HepG2 (cell line): ENCODE results near the gene SERPINA9. TPM values are rescaled to one million over a fixed set of nuclear protein-coding genes. Genes with fewer than 3 reads are reported as not detected.

Experiments
- ATAD3A ChIP-seq: sonication (generic); formaldehyde crosslinking; IDR thresholded peaks from 2 replicates; pipeline ENCODE4 v1.4.0; 2020; ENCODE audit warnings: missing genetic modification reagents
- CBX5 ChIP-seq: sonication (generic); formaldehyde crosslinking; IDR thresholded peaks from 2 replicates; pipeline ENCODE4 v1.4.0; 2020; ENCODE audit warnings: missing genetic modification reagents, borderline replicate concordance
- GABPA ChIP-seq, 2 experiments: IDR thresholded peaks; 2 replicates each; pipeline ENCODE4 v1.6.1; 2011 to 2016; ENCODE audit warnings: low read depth in 2 of 2, low read length in 1 of 2, missing biosample characterization in 1 of 2, missing genetic modification characterization in 1 of 2
- IRX3 ChIP-seq: sonication (generic); formaldehyde crosslinking; IDR thresholded peaks from 2 replicates; pipeline ENCODE4 v1.8.1; 2023; ENCODE audit warnings: mild to moderate bottlenecking, low read depth, missing genetic modification reagents, borderline replicate concordance
- KLF16 ChIP-seq, 2 experiments: sonication (generic) in 1 of 2; formaldehyde crosslinking in 1 of 2; IDR thresholded peaks; 2 replicates each; pipeline versions ENCODE4 v1.6.1 to v1.8.0; 2016 to 2023; ENCODE audit warnings: missing genetic modification reagents in 2 of 2, missing compliant biosample characterization in 1 of 2
- NFATC3 ChIP-seq: sonication (generic); formaldehyde crosslinking; IDR thresholded peaks from 2 replicates; pipeline ENCODE4 v1.5.1; 2020; ENCODE audit warnings: mild to moderate bottlenecking, missing genetic modification reagents
- PHF21A ChIP-seq: sonication (generic); formaldehyde crosslinking; IDR thresholded peaks from 2 replicates; pipeline ENCODE4 v1.5.0; 2020; ENCODE audit warnings: mild to moderate bottlenecking, missing genetic modification reagents
- RAD21 ChIP-seq: fragments of 450-650 bp; formaldehyde crosslinking; IDR thresholded peaks from 2 replicates; pipeline ENCODE4 v1.5.0; 2020; ENCODE audit warnings: mild to moderate bottlenecking
- SIN3B ChIP-seq: fragments of 150-350 bp; IDR thresholded peaks from 2 replicates; pipeline ENCODE4 v1.6.1; 2014; ENCODE audit warnings: low read length
- XBP1 ChIP-seq: sonication (generic); formaldehyde crosslinking; IDR thresholded peaks from 2 replicates; pipeline ENCODE4 v1.5.0; 2020; ENCODE audit warnings: missing genetic modification reagents
- ZKSCAN1 ChIP-seq: fragments of 150-350 bp; IDR thresholded peaks from 2 replicates; pipeline ENCODE4 v1.6.1; 2014; ENCODE audit warnings: low read length
- ZMYM4 ChIP-seq: sonication (generic); formaldehyde crosslinking; IDR thresholded peaks from 2 replicates; pipeline ENCODE4 v1.8.1; 2023; ENCODE audit warnings: mild to moderate bottlenecking, missing genetic modification reagents
- ZNF224 ChIP-seq: sonication (generic); formaldehyde crosslinking; IDR thresholded peaks from 2 replicates; pipeline ENCODE4 v1.5.0; 2020; ENCODE audit warnings: mild to moderate bottlenecking, missing genetic modification reagents
- ZNF44 ChIP-seq: sonication (generic); formaldehyde crosslinking; IDR thresholded peaks from 2 replicates; pipeline ENCODE4 v1.5.1; 2020; ENCODE audit warnings: mild to moderate bottlenecking, missing genetic modification reagents
- polyA plus RNA-seq, 8 experiments: library from polyadenylated mRNA; depleted of rRNA in 3 of 8; stranded (reverse) in 7 of 8; unstranded in 1 of 8; fragments of >200 nt; fragmentation: Illumina TruSeq in 4 of 8; extraction: Trizol in 4 of 8; gene quantifications; 2 replicates each; pipeline versions ENCODE4 v1.2.1 to v1.2.3, GENCODE V29; 2011 to 2016; ENCODE audit warnings: low read depth in 4 of 8, missing spikeins in 1 of 8, mixed read lengths in 1 of 8; ENCODE audit not compliant: insufficient read depth in 1 of 8
- total RNA-seq, 5 experiments: library from RNA; depleted of rRNA; stranded (reverse); fragments of >200 nt; fragmentation: Illumina TruSeq; extraction: Trizol; gene quantifications; 2 replicates each; pipeline ENCODE4 v1.2.3, GENCODE V29; 2016; ENCODE audit warnings: low read depth in 1 of 5
- TF ChIP-seq, protein P1 (sequence below): sonication (generic); formaldehyde crosslinking; IDR thresholded peaks from 2 replicates; pipeline ENCODE4 v1.4.0; 2020; ENCODE audit warnings: mild to moderate bottlenecking, missing genetic modification reagents
- TF ChIP-seq, protein P2 (sequence below): sonication (generic); formaldehyde crosslinking; IDR thresholded peaks from 2 replicates; pipeline ENCODE4 v1.5.0; 2020; ENCODE audit warnings: mild to moderate bottlenecking, low read depth, missing genetic modification reagents, borderline replicate concordance
- TF ChIP-seq, protein P3 (sequence below): sonication (generic); formaldehyde crosslinking; IDR thresholded peaks from 2 replicates; pipeline ENCODE4 v1.8.0; 2022; ENCODE audit warnings: missing genetic modification reagents, mild to moderate bottlenecking, moderate library complexity, borderline replicate concordance
- TF ChIP-seq, protein P4 (sequence below): IDR thresholded peaks from 2 replicates; pipeline ENCODE4 v1.4.0; 2020; ENCODE audit warnings: mild to moderate bottlenecking, missing genetic modification reagents
- TF ChIP-seq, protein P5 (sequence below): sonication (generic); formaldehyde crosslinking; conservative IDR thresholded peaks from 2 replicates; pipeline ENCODE4 v1.4.0; 2020; ENCODE audit warnings: missing genetic modification reagents

The SERPINA9 gene
- total and polyA plus RNA-seq, 2 of the 13 experiments (the other 11 are each of a cell fraction or from before 2014, with no cell fraction given) = 0.21 TPM; not detected in 1

DNA sequence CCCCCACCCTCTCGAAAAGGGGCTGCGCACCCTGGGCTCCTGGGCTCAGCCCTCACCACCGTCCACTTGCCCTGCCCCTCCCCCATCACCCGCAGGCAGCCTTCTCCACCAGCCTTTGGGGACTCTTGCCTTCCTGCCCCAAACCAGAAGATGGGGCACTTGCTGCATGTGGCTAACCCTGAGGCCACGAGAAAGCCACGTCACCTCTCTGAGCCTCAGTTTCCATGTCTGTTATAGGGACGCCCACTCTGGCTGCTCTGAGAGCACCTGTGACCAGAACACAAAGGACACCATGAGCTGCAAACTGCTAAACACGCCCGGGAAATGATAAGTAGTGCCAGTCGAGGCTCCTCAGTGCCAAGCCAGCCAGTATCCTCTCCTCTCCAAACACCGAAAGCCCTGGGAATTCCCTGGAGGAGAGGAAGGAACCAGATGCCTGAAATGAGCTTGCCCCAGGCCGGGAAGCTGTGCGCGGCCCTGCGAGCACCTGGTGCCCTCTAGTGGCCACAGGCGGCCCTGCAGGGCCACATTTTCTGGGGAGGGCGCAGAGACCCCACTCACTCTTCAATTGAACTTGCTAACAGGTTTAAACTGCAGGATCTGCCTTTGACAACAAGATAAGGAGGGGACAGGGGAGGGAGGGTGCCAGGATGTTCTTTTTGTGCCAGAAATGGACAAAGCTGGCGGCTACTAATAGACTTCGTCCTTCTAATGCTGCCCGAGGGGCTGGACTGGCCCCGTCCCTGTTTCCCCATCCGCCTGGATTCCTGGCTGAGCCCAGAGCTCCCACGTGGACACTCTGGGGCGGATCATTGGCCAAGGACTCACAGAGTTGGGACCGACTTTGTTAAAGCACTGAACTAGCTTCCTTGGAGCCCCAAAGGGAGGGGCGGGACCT lies 10.2 kb upstream of the SERPINA9 start (continued):
- TF ChIP-seq, protein P1, sequence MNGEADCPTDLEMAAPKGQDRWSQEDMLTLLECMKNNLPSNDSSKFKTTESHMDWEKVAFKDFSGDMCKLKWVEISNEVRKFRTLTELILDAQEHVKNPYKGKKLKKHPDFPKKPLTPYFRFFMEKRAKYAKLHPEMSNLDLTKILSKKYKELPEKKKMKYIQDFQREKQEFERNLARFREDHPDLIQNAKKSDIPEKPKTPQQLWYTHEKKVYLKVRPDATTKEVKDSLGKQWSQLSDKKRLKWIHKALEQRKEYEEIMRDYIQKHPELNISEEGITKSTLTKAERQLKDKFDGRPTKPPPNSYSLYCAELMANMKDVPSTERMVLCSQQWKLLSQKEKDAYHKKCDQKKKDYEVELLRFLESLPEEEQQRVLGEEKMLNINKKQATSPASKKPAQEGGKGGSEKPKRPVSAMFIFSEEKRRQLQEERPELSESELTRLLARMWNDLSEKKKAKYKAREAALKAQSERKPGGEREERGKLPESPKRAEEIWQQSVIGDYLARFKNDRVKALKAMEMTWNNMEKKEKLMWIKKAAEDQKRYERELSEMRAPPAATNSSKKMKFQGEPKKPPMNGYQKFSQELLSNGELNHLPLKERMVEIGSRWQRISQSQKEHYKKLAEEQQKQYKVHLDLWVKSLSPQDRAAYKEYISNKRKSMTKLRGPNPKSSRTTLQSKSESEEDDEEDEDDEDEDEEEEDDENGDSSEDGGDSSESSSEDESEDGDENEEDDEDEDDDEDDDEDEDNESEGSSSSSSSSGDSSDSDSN (CRISPR knock-in tag) = no peak
- 0 out of 2 replicates have a peak, but pooled peaks have one; percentile 22 for TF ChIP-seq ZMYM4 (CRISPR knock-in tag)
- TF ChIP-seq GABPA (IDR thresholded peaks at IDR 0.05; ENCODE audit: low read depth, low read length) = no peak
- TF ChIP-seq GABPA (CRISPR knock-in tag; IDR thresholded peaks at IDR 0.05; ENCODE audit: low read depth) = no peak
- no peak for TF ChIP-seq ZNF44
- TF ChIP-seq, protein P2, sequence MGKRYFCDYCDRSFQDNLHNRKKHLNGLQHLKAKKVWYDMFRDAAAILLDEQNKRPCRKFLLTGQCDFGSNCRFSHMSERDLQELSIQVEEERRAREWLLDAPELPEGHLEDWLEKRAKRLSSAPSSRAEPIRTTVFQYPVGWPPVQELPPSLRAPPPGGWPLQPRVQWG = no peak
- TF ChIP-seq CBX5 = no peak
- TF ChIP-seq IRX3 (CRISPR knock-in tag) = no peak
- TF ChIP-seq, protein P3, sequence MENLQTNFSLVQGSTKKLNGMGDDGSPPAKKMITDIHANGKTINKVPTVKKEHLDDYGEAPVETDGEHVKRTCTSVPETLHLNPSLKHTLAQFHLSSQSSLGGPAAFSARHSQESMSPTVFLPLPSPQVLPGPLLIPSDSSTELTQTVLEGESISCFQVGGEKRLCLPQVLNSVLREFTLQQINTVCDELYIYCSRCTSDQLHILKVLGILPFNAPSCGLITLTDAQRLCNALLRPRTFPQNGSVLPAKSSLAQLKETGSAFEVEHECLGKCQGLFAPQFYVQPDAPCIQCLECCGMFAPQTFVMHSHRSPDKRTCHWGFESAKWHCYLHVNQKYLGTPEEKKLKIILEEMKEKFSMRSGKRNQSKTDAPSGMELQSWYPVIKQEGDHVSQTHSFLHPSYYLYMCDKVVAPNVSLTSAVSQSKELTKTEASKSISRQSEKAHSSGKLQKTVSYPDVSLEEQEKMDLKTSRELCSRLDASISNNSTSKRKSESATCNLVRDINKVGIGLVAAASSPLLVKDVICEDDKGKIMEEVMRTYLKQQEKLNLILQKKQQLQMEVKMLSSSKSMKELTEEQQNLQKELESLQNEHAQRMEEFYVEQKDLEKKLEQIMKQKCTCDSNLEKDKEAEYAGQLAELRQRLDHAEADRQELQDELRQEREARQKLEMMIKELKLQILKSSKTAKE (CRISPR knock-in tag) = no peak
- TF ChIP-seq, protein P4, sequence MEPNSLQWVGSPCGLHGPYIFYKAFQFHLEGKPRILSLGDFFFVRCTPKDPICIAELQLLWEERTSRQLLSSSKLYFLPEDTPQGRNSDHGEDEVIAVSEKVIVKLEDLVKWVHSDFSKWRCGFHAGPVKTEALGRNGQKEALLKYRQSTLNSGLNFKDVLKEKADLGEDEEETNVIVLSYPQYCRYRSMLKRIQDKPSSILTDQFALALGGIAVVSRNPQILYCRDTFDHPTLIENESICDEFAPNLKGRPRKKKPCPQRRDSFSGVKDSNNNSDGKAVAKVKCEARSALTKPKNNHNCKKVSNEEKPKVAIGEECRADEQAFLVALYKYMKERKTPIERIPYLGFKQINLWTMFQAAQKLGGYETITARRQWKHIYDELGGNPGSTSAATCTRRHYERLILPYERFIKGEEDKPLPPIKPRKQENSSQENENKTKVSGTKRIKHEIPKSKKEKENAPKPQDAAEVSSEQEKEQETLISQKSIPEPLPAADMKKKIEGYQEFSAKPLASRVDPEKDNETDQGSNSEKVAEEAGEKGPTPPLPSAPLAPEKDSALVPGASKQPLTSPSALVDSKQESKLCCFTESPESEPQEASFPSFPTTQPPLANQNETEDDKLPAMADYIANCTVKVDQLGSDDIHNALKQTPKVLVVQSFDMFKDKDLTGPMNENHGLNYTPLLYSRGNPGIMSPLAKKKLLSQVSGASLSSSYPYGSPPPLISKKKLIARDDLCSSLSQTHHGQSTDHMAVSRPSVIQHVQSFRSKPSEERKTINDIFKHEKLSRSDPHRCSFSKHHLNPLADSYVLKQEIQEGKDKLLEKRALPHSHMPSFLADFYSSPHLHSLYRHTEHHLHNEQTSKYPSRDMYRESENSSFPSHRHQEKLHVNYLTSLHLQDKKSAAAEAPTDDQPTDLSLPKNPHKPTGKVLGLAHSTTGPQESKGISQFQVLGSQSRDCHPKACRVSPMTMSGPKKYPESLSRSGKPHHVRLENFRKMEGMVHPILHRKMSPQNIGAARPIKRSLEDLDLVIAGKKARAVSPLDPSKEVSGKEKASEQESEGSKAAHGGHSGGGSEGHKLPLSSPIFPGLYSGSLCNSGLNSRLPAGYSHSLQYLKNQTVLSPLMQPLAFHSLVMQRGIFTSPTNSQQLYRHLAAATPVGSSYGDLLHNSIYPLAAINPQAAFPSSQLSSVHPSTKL (CRISPR knock-in tag) = peak; percentile 21; the same call in 1 of the 2 replicates
- no peak for TF ChIP-seq PHF21A (CRISPR knock-in tag)
- TF ChIP-seq SIN3B = no peak
- no peak for TF ChIP-seq KLF16 (CRISPR knock-in tag; IDR thresholded peaks at IDR 0.05)
- no peak for TF ChIP-seq NFATC3 (CRISPR knock-in tag)
- TF ChIP-seq ZKSCAN1 = no peak
- no peak for TF ChIP-seq ATAD3A (CRISPR knock-in tag)
- TF ChIP-seq, protein P5, sequence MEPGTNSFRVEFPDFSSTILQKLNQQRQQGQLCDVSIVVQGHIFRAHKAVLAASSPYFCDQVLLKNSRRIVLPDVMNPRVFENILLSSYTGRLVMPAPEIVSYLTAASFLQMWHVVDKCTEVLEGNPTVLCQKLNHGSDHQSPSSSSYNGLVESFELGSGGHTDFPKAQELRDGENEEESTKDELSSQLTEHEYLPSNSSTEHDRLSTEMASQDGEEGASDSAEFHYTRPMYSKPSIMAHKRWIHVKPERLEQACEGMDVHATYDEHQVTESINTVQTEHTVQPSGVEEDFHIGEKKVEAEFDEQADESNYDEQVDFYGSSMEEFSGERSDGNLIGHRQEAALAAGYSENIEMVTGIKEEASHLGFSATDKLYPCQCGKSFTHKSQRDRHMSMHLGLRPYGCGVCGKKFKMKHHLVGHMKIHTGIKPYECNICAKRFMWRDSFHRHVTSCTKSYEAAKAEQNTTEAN (CRISPR knock-in tag) = no peak
- no peak; the same call in 1 of the 2 replicates for TF ChIP-seq ZNF224
- TF ChIP-seq XBP1 = no peak
- TF ChIP-seq RAD21 = peak; percentile 98
